Rectal smooth muscle tissue (tissue), 1 donor: ENCODE results near the gene FOLR2.

Experiments
- H3K27ac ChIP-seq: one replicate; pipeline ENCODE4 v1.7.0; 2013; ENCODE audit warnings: low read depth, low read length, inconsistent platforms
- H3K27me3 ChIP-seq: one replicate; pipeline ENCODE4 v1.7.0; 2013; ENCODE audit warnings: low read length; ENCODE audit not compliant: control insufficient read depth, insufficient read depth
- H3K36me3 ChIP-seq: one replicate; pipeline ENCODE4 v1.7.0; 2013; ENCODE audit warnings: low read length; ENCODE audit not compliant: control insufficient read depth, insufficient read depth
- H3K4me1 ChIP-seq: one replicate; pipeline ENCODE4 v1.7.0; 2013; ENCODE audit warnings: low read length; ENCODE audit not compliant: control insufficient read depth, insufficient read depth
- H3K4me3 ChIP-seq: one replicate; pipeline ENCODE4 v1.7.0; 2013; ENCODE audit warnings: low read length
- H3K9ac ChIP-seq: one replicate; pipeline ENCODE4 v1.7.0; 2013; ENCODE audit warnings: low read length

Gene FOLR2

DNA sequence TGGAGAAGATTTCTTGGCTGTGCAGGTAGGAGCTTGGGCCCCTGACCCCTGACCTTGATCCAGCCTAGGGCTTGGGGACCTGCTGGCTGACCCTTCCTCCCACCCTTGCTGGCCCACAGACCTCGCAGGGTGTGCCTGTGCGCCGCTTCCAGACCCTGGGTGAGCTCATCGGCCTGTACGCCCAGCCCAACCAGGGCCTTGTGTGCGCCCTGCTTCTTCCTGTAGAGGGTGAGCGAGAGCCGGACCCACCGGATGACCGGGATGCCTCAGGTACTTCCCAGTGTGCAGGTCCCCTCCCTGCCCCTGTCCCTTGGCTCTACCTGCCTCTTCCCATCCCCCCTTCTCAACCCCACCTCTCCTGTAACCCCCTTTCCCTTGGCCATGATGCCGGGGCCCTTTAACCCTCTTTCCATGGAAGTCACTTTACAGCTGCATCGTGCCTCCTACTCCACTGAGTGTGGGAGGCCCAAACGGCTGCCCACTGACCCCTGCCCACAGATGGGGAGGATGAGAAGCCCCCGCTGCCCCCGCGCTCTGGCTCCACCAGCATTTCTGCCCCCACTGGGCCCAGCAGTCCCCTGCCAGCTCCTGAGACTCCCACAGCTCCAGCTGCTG lies 11.7 kb downstream of the FOLR2 start:
- H3K9ac ChIP-seq, result no peak overlapping the region
- no peaks in the 10 kb centered on the region for H3K27me3 ChIP-seq
- H3K4me1 ChIP-seq, result peaks cover 7% of the 10 kb centered on the region
- H3K36me3 ChIP-seq, result peaks cover 47% of the 10 kb centered on the region
- no peak overlapping the region for H3K27ac ChIP-seq
- H3K4me3 ChIP-seq, result no peak overlapping the region

DNA sequence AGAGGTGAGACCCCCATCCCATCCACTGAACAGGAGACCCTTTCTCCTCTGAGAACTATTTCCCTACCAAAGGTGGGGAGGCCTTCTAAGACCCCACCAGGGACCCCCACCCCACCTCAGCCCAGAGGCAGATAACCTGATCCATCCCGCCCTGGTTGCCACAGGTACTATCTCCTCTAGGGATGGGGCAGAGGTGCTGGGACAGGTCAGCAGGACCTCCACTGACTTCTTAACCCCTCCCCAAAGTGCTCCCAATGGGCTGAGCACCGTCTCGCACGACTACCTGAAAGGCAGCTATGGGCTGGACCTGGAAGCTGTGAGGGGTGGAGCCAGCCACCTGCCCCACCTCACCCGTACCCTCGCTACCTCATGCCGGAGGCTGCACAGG lies 12.2 kb downstream of the FOLR2 start:
- no peak overlapping the region for H3K9ac ChIP-seq
- H3K27me3 ChIP-seq, result no peaks in the 10 kb centered on the region
- peaks cover 7% of the 10 kb centered on the region for H3K4me1 ChIP-seq
- H3K4me3 ChIP-seq, result no peak overlapping the region
- no peak overlapping the region for H3K27ac ChIP-seq
- peaks cover 52% of the 10 kb centered on the region for H3K36me3 ChIP-seq

DNA sequence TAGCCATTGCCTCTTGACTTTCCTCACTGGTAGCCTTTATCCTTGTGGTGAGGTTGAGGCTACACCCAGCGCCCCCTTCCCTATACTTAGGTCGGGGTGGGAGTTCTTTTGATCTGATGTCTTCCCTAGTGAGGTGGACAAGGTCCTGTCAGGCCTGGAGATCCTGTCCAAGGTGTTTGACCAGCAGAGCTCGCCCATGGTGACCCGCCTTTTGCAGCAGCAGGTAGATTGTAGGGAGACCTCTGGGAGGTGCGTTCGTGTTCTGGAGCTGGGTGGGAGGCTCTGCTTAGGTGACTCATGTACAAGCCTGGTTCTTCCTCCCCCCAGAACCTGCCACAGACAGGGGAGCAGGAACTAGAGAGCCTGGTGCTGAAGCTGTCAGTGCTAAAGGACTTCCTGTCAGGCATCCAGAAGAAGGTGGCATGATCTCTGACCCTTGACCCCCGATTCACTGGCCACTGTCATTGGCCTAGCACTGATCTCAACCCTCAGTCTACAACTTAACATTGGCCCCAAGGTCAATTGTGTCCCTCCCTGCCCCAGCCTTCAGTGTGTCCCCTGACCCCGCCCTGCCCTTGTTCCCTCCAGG lies 12.8 kb downstream of the FOLR2 start:
- Histone ChIP-seq H3K4me1 (peaks cover 7% of the 10 kb centered on the region), H3K9ac (no peak overlapping the region), H3K36me3 (peaks cover 58% of the 10 kb centered on the region), H3K27me3 (no peaks in the 10 kb centered on the region), H3K4me3 (no peak overlapping the region), H3K27ac (no peak overlapping the region)

DNA sequence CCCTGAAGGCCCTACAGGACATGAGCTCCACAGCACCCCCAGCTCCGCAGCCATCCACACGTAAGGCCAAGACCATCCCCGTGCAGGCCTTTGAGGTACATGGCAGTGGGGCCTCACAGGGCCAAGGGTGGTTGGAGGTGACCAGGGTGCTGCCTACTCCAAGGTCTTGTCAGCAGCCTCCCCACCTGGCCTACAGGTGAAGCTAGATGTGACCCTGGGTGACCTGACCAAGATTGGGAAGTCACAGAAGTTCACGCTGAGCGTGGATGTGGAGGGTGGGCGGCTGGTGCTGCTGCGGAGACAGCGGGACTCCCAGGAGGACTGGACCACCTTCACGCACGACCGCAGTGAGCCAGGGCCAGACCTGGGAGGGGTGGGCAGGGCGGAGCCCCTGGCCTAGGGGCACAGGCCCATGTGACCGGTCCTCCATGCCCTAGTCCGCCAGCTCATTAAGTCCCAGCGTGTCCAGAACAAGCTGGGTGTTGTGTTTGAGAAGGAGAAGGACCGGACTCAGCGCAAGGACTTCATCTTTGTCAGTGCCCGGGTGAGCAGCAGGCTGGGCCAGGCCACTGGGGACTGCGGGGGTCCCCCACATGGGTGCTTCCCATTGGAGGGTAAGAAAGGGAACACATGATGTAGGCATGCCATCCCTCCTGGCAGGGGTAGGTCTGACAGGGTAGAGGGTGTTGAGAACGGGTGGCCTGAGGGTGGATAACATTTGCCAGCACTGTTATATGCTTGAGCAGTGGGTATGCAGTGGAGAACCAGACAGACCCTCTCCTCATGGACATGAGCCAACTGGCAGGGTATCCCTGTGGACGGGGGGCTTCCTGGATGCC lies 13.6 kb downstream of the FOLR2 start:
- H3K27ac ChIP-seq, result no peak overlapping the region
- H3K4me1 ChIP-seq, result peaks cover 7% of the 10 kb centered on the region
- no peak overlapping the region for H3K4me3 ChIP-seq
- H3K9ac ChIP-seq, result no peak overlapping the region
- H3K27me3 ChIP-seq, result no peaks in the 10 kb centered on the region
- H3K36me3 ChIP-seq, result peaks cover 64% of the 10 kb centered on the region

DNA sequence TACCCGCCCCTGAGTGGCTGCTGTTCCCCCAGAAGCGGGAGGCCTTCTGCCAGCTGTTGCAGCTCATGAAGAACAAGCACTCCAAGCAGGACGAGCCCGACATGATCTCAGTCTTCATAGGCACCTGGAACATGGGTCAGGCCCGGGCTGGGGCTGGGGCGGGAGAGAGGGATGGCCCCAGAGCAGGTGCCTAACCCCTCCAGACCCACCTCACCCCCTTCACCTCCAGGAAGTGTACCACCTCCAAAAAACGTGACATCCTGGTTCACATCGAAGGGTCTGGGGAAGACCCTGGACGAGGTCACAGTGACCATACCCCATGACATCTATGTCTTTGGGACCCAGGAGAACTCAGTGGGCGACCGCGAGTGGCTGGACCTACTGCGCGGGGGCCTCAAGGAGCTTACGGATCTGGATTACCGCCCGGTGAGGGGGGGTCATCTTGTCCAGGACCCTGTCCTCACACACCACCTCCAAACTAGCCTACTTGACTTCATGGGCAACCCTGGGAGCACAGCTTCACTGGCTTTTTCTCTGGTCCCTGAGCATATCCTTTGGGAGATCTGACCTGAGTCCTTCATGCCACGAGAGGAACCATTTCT lies 14.3 kb downstream of the FOLR2 start:
- Histone ChIP-seq H3K27me3 (no peaks in the 10 kb centered on the region), H3K36me3 (peaks cover 67% of the 10 kb centered on the region), H3K9ac (no peak overlapping the region), H3K4me1 (peaks cover 1% of the 10 kb centered on the region), H3K4me3 (no peak overlapping the region), H3K27ac (no peak overlapping the region)

DNA sequence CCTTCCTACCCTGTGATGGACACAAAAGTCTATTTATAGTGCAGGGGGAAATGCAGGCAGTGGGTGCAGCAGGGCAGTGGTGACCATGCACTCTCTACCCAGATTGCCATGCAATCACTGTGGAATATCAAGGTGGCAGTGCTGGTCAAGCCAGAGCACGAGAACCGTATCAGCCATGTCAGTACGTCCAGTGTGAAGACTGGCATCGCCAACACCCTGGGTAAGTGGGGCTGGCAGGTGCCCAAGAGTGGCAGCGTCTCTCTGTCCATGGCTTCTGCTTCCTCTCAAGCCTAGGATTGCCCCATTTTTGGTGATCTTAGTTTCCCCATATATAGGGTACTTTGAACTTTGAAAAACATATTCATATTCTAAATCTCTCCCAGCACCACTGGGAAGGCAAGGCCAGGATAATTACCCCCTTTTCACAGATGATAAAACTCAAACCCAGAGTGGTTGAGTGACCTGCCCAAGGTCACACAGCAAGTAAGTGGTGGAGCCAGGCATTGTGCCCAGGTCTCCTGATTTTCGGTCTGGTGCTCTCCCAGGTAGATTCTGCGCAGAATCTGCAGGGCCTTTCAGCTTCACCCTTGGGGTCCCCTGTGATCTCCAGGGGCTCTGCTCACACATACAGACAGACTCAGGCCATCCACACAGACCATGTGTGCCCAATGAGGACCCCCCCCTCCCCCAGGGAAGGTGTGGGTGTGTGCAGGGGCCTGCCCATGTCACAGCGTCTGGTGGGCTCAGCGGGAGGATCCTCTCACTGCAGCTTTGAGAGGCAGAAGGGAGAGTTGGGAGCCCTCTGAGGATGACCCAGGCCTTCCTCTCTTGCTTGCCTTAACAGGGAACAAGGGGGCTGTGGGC lies 15.0 kb downstream of the FOLR2 start:
- Histone ChIP-seq H3K4me1 (peaks cover 2% of the 10 kb centered on the region), H3K9ac (no peak overlapping the region), H3K27ac (no peak overlapping the region), H3K27me3 (no peaks in the 10 kb centered on the region), H3K4me3 (no peak overlapping the region), H3K36me3 (peaks cover 69% of the 10 kb centered on the region)

DNA sequence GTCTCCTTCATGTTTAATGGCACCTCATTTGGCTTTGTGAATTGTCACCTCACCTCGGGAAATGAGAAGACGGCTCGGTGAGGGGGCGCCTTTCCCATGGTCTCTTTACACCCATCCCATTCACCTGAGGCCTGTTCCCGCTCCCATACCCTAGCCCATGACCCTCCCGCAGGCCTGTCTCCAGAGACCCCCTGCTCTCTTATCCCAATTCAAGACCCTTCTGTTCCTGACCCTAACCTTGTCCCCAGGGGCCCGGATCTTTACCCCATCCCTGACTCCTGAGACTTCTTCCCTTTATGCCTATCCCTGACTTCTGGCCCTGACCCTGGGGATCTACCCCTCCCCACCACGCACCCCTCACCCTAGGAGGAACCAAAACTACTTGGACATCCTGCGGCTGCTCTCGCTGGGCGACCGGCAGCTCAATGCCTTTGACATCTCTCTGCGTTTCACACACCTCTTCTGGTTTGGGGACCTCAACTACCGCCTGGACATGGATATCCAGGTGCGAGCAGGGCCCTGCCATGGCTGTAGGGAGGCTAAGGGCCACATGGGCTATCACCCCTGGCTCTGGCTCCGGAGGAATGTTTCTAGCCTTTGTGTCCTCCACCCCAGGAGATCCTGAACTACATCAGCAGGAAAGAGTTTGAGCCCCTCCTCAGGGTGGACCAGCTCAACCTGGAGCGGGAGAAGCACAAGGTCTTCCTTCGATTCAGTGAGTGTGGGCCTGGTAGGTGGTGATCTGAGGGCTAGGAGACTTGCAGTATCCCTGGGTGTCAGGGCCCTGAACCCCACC lies 15.9 kb downstream of the FOLR2 start:
- Histone ChIP-seq H3K4me1 (peaks cover 2% of the 10 kb centered on the region), H3K27me3 (no peaks in the 10 kb centered on the region), H3K9ac (no peak overlapping the region), H3K27ac (no peak overlapping the region), H3K4me3 (no peak overlapping the region), H3K36me3 (peaks cover 73% of the 10 kb centered on the region)

DNA sequence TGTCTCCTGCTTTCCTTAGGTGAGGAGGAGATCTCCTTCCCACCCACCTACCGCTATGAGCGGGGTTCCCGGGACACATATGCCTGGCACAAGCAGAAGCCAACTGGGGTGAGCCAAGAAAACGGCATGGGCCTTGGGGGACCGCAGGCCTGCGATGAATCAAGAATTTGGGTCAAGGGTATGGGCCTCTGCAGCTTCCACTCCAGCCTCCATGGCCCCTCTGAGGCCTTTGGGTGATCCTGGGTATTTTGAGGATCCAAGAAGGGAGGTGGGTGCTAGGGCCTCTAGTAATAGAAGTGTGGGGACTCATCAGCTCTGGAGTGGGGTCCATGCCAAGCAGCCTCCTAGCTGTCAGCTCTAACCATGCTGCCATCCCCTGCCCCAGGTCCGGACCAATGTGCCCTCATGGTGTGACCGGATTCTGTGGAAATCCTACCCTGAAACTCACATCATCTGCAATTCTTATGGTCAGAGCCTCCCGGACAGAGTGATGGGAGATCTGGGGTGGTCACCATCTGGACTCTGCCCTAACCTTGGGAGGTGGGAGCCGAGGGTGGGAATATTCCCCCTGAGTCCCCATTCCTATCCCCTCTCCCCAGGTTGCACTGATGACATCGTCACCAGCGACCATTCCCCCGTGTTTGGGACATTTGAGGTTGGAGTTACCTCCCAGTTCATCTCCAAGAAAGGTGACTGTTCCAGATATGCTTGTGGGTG lies 16.6 kb downstream of the FOLR2 start:
- Histone ChIP-seq H3K36me3 (peaks cover 73% of the 10 kb centered on the region), H3K9ac (no peak overlapping the region), H3K4me1 (peaks cover 7% of the 10 kb centered on the region), H3K27ac (no peak overlapping the region), H3K4me3 (no peak overlapping the region), H3K27me3 (no peaks in the 10 kb centered on the region)

DNA sequence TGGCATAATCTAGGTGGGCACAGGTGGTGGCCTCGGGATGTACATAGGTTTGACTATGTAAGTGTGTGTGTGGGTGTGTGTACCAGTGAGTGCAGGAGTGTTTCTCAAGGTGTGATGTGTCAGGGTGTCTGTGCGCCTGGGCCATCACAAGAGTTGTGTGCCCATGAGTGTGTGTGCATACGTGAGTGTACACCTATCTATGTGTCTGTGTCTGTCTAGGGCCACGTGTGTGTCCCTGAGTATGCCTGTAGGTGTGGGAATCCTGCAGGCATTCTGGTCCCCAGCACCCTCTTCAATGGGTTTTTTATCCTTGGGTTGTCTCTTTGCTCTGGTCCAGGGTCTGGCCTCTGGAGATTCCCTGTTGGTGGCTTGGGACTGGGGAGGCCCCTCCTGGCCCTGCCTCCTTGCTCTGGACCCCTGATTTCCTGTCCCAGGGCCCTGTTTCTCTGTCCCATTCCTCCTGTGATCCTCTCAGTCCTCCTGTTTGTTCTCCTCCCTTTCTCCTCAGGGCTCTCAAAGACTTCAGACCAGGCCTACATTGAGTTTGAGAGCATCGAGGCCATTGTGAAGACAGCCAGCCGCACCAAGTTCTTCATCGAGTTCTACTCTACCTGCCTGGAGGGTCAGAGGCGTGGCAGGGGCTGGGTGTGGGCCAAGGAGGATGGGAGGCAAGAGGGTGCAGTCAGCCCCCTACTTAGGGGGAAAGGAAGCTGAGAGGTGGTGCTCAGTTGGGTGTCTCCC lies 17.3 kb downstream of the FOLR2 start:
- H3K27ac ChIP-seq, result no peak overlapping the region
- no peaks in the 10 kb centered on the region for H3K27me3 ChIP-seq
- peaks cover 13% of the 10 kb centered on the region for H3K4me1 ChIP-seq
- H3K9ac ChIP-seq, result no peak overlapping the region
- peaks cover 67% of the 10 kb centered on the region for H3K36me3 ChIP-seq
- H3K4me3 ChIP-seq, result no peak overlapping the region

DNA sequence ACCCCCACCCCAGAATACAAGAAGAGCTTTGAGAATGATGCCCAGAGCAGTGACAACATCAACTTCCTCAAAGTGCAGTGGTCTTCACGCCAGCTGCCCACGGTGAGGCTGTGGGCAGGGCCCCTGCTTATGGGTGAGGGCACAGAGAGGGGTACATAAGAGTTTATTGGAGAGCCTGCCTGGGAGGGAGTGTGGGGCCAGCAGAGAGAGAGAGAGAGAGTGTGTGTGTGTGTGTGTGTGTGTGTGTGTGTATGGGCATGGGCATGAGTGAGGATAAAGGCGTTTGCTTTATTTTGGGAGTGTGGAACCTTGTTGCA lies 17.9 kb downstream of the FOLR2 start:
- H3K27ac ChIP-seq, result no peak overlapping the region
- peaks cover 2% of the 10 kb centered on the region for H3K27me3 ChIP-seq
- H3K4me3 ChIP-seq, result no peak overlapping the region
- no peak overlapping the region for H3K9ac ChIP-seq
- peaks cover 62% of the 10 kb centered on the region for H3K36me3 ChIP-seq
- peaks cover 18% of the 10 kb centered on the region for H3K4me1 ChIP-seq
